Measurements from ENCODE around the gene JAG2. TPM values are rescaled to one million over a fixed set of nuclear protein-coding genes. Genes with fewer than 3 reads are reported as not detected.
A peak's percentile ranks its signal among the peaks of the same experiment; 100 is the strongest.

The JAG2 gene
- total and polyA plus RNA-seq, 4 experiments from 2014 or later = 0.29 to 0.80 TPM; not detected in 2

GRCh38 chr14:105171004-105171673 lies 2.6 kb upstream of the JAG2 start:
- H3K9me3 Mint-ChIP-seq = peaks cover 0 to 2% (median 0%) of the 10 kb centered on the region in 8 donors
- DNase-seq = no peak
- CTCF ChIA-PET (ENCODE audit: partially characterized antibody) = no interaction called here
- Histone ChIP-seq H3K4me1 (ENCODE audit: insufficient read depth, low read length) (peaks cover 45% of the 10 kb centered on the region), H3K27me3 (ENCODE audit: insufficient read depth, low read length) (peaks cover 4% of the 10 kb centered on the region), H3K27ac (ENCODE audit: low read depth, low read length) (no peak overlapping the region), H3K4me3 (ENCODE audit: low read length in 2 of 2) (no peak overlapping the region), H3K36me3 (ENCODE audit: insufficient read depth, low read length) (no peaks in the 10 kb centered on the region), H3K9me3 (ENCODE audit: control insufficient read depth in 1 of 2, low read length in 2 of 2) (no peaks in the 10 kb centered on the region)
- POLR2A ChIA-PET (ENCODE audit: partially characterized antibody) = interaction anchor here (0.9 kb wide), 1 partner anchor 9 kb away, joined by 3 read pairs; no protein-coding TSS in a partner anchor
- peaks cover 7 to 32% (median 23%) of the 10 kb centered on the region in 4 donors for H3K4me1 Mint-ChIP-seq
- no peaks in the 10 kb centered on the region for H3K36me3 Mint-ChIP-seq
- H3K27ac Mint-ChIP-seq = no peak overlapping the region
- H3K27me3 Mint-ChIP-seq = peaks cover 6 to 7% of the 10 kb centered on the region in 2 donors
- intact Hi-C loops (cut with micrococcal nuclease) = no loop called here
- H3K4me3 Mint-ChIP-seq = no peak overlapping the region

GRCh38 chr14:105169776-105170655 lies 1.4 kb upstream of the JAG2 start:
- Mint-ChIP-seq H3K27me3 (peaks cover 6 to 7% of the 10 kb centered on the region in 2 donors), H3K4me1 (peaks cover 7 to 30% (median 20%) of the 10 kb centered on the region in 4 donors), H3K4me3 (peak overlapping the region; percentile 68 to 84 (median 78)), H3K9me3 (peaks cover 0 to 2% (median 0%) of the 10 kb centered on the region in 8 donors), H3K36me3 (no peaks in the 10 kb centered on the region), H3K27ac (no peak overlapping the region)
- H3K9me3 ChIP-seq (ENCODE audit: control insufficient read depth in 1 of 2, low read length in 2 of 2) = no peaks in the 10 kb centered on the region
- H3K4me1 ChIP-seq (ENCODE audit: insufficient read depth, low read length) = peaks cover 36% of the 10 kb centered on the region
- DNase-seq = peak in 1 of 5 donors; percentile 22
- CTCF ChIA-PET (ENCODE audit: partially characterized antibody) = interaction anchor here (1.1 to 1.9 kb wide), 4 partner anchors 12 to 182 kb away, joined by 3 to 9 read pairs (median 5); no protein-coding TSS in a partner anchor
- no peak overlapping the region for H3K27ac ChIP-seq (ENCODE audit: low read depth, low read length)
- no peaks in the 10 kb centered on the region for H3K36me3 ChIP-seq (ENCODE audit: insufficient read depth, low read length)
- POLR2A ChIA-PET (ENCODE audit: partially characterized antibody) = interaction anchor here (0.8 to 1.8 kb wide), 3 partner anchors 10 to 145 kb away, joined by 3 to 5 read pairs (median 5); partner anchors contain the start of genes NUDT14 and PACS2
- intact Hi-C loops (cut with micrococcal nuclease) = no loop called here
- no peak overlapping the region for H3K4me3 ChIP-seq (ENCODE audit: low read length in 2 of 2)
- H3K27me3 ChIP-seq (ENCODE audit: insufficient read depth, low read length) = peaks cover 4% of the 10 kb centered on the region

GRCh38 chr14:105168979-105169507 lies 467 bp upstream of the JAG2 start:
- Histone ChIP-seq H3K36me3 (ENCODE audit: insufficient read depth, low read length) (no peaks in the 10 kb centered on the region), H3K9me3 (ENCODE audit: control insufficient read depth in 1 of 2, low read length in 2 of 2) (no peaks in the 10 kb centered on the region), H3K27me3 (ENCODE audit: insufficient read depth, low read length) (peaks cover 4% of the 10 kb centered on the region), H3K4me3 (ENCODE audit: low read length in 2 of 2) (peak overlapping the region in 1 of 2 donors; percentile 38), H3K27ac (ENCODE audit: low read depth, low read length) (no peak overlapping the region), H3K4me1 (ENCODE audit: insufficient read depth, low read length) (peaks cover 27% of the 10 kb centered on the region)
- peaks cover 6 to 7% of the 10 kb centered on the region in 2 donors for H3K27me3 Mint-ChIP-seq
- intact Hi-C loops (cut with micrococcal nuclease) = no loop called here
- H3K36me3 Mint-ChIP-seq = no peaks in the 10 kb centered on the region
- H3K4me3 Mint-ChIP-seq = peak overlapping the region; percentile 38 to 71 (median 58)
- peaks cover 4 to 20% (median 11%) of the 10 kb centered on the region in 4 donors for H3K4me1 Mint-ChIP-seq
- H3K27ac Mint-ChIP-seq = no peak overlapping the region
- ChIA-PET POLR2A (ENCODE audit: partially characterized antibody) (interaction anchor here (0.8 to 1.8 kb wide), 2 partner anchors 12 to 146 kb away, joined by 5 read pairs; partner anchors contain the start of genes NUDT14 and PACS2), CTCF (ENCODE audit: partially characterized antibody) (interaction anchor here (1.0 to 1.9 kb wide), 5 partner anchors 13 to 183 kb away, joined by 3 to 9 read pairs (median 4); no protein-coding TSS in a partner anchor)
- DNase-seq = peak; percentile 26 to 60 (median 37)
- peaks cover 0 to 2% (median 0%) of the 10 kb centered on the region in 8 donors for H3K9me3 Mint-ChIP-seq

GRCh38 chr14:105168093-105168420 lies 519 bp downstream of the JAG2 start:
- Histone ChIP-seq H3K27ac (ENCODE audit: low read depth, low read length) (no peak overlapping the region), H3K27me3 (ENCODE audit: insufficient read depth, low read length) (peaks cover 4% of the 10 kb centered on the region), H3K9me3 (ENCODE audit: control insufficient read depth in 1 of 2, low read length in 2 of 2) (no peaks in the 10 kb centered on the region), H3K36me3 (ENCODE audit: insufficient read depth, low read length) (no peaks in the 10 kb centered on the region), H3K4me3 (ENCODE audit: low read length in 2 of 2) (peak overlapping the region in 1 of 2 donors; percentile 35), H3K4me1 (ENCODE audit: insufficient read depth, low read length) (peaks cover 26% of the 10 kb centered on the region)
- Mint-ChIP-seq H3K27me3 (peaks cover 6 to 7% of the 10 kb centered on the region in 2 donors), H3K27ac (no peak overlapping the region), H3K36me3 (no peaks in the 10 kb centered on the region), H3K9me3 (peaks cover 0 to 2% (median 0%) of the 10 kb centered on the region in 8 donors), H3K4me1 (peaks cover 4 to 20% (median 10%) of the 10 kb centered on the region in 4 donors), H3K4me3 (peak overlapping the region in 2 of 8 donors; percentile 71 to 74)
- DNase-seq = no peak
- CTCF ChIA-PET (ENCODE audit: partially characterized antibody) = interaction anchor here (1.0 kb wide), 2 partner anchors 14 to 33 kb away, joined by 3 read pairs; no protein-coding TSS in a partner anchor
- intact Hi-C loops (cut with micrococcal nuclease) = no loop called here
- POLR2A ChIA-PET (ENCODE audit: partially characterized antibody) = no interaction called here

- POLR2A ChIA-PET (ENCODE audit: partially characterized antibody) = no interaction called here
- DNase-seq = no peak
- CTCF ChIA-PET (ENCODE audit: partially characterized antibody) = interaction anchor here (1.0 kb wide), 1 partner anchor 15 kb away, joined by 3 read pairs; no protein-coding TSS in a partner anchor
These were observed 1.1 kb downstream of the JAG2 start for GRCh38 chr14:105167303-105168092.

GRCh38 chr14:105166571-105167302 lies 1.8 kb downstream of the JAG2 start:
- peaks cover 2 to 17% (median 9%) of the 10 kb centered on the region in 4 donors for H3K4me1 Mint-ChIP-seq
- no peaks in the 10 kb centered on the region for H3K36me3 ChIP-seq (ENCODE audit: insufficient read depth, low read length)
- no peak for DNase-seq
- H3K4me1 ChIP-seq (ENCODE audit: insufficient read depth, low read length) = peaks cover 26% of the 10 kb centered on the region
- H3K27ac ChIP-seq (ENCODE audit: low read depth, low read length) = no peak overlapping the region
- POLR2A ChIA-PET (ENCODE audit: partially characterized antibody) = no interaction called here
- peaks cover 0 to under 1% (median 0%) of the 10 kb centered on the region in 8 donors for H3K9me3 Mint-ChIP-seq
- no peak overlapping the region for H3K4me3 ChIP-seq (ENCODE audit: low read length in 2 of 2)
- H3K27me3 Mint-ChIP-seq = peaks cover 6 to 7% of the 10 kb centered on the region in 2 donors
- CTCF ChIA-PET (ENCODE audit: partially characterized antibody) = no interaction called here
- H3K36me3 Mint-ChIP-seq = no peaks in the 10 kb centered on the region
- intact Hi-C loops (cut with micrococcal nuclease) = no loop called here
- no peaks in the 10 kb centered on the region for H3K9me3 ChIP-seq (ENCODE audit: control insufficient read depth in 1 of 2, low read length in 2 of 2)
- H3K27ac Mint-ChIP-seq = no peak overlapping the region
- peak overlapping the region in 6 of 8 donors; percentile 8 to 70 (median 60) for H3K4me3 Mint-ChIP-seq
- peaks cover 4% of the 10 kb centered on the region for H3K27me3 ChIP-seq (ENCODE audit: insufficient read depth, low read length)

More at GRCh38 chr14:105167303-105168092, 1.1 kb downstream of the JAG2 start:
- H3K4me1 Mint-ChIP-seq = peaks cover 4 to 20% (median 10%) of the 10 kb centered on the region in 4 donors
- Histone ChIP-seq H3K36me3 (ENCODE audit: insufficient read depth, low read length) (no peaks in the 10 kb centered on the region), H3K9me3 (ENCODE audit: control insufficient read depth in 1 of 2, low read length in 2 of 2) (no peaks in the 10 kb centered on the region), H3K27ac (ENCODE audit: low read depth, low read length) (no peak overlapping the region), H3K4me1 (ENCODE audit: insufficient read depth, low read length) (peaks cover 26% of the 10 kb centered on the region), H3K27me3 (ENCODE audit: insufficient read depth, low read length) (peaks cover 4% of the 10 kb centered on the region), H3K4me3 (ENCODE audit: low read length in 2 of 2) (peak overlapping the region in 1 of 2 donors; percentile 35)
- H3K27me3 Mint-ChIP-seq = peaks cover 6 to 7% of the 10 kb centered on the region in 2 donors
- intact Hi-C loops (cut with micrococcal nuclease) = no loop called here
- H3K9me3 Mint-ChIP-seq = peaks cover 0 to 2% (median 0%) of the 10 kb centered on the region in 8 donors
- no peak overlapping the region for H3K27ac Mint-ChIP-seq
- peak overlapping the region in 3 of 8 donors; percentile 46 to 74 (median 71) for H3K4me3 Mint-ChIP-seq
- no peaks in the 10 kb centered on the region for H3K36me3 Mint-ChIP-seq

Data from CD4-positive, alpha-beta memory T cell (primary cell).